Activated gamma-delta T cell (primary cell): ENCODE measurements around the gene EXOC2.

ENCODE experiments used
- DNase-seq: peaks from one replicate; lab custom pipeline; 2025; lab: John Stamatoyannopoulos, UW

EXOC2 gene

DNA sequence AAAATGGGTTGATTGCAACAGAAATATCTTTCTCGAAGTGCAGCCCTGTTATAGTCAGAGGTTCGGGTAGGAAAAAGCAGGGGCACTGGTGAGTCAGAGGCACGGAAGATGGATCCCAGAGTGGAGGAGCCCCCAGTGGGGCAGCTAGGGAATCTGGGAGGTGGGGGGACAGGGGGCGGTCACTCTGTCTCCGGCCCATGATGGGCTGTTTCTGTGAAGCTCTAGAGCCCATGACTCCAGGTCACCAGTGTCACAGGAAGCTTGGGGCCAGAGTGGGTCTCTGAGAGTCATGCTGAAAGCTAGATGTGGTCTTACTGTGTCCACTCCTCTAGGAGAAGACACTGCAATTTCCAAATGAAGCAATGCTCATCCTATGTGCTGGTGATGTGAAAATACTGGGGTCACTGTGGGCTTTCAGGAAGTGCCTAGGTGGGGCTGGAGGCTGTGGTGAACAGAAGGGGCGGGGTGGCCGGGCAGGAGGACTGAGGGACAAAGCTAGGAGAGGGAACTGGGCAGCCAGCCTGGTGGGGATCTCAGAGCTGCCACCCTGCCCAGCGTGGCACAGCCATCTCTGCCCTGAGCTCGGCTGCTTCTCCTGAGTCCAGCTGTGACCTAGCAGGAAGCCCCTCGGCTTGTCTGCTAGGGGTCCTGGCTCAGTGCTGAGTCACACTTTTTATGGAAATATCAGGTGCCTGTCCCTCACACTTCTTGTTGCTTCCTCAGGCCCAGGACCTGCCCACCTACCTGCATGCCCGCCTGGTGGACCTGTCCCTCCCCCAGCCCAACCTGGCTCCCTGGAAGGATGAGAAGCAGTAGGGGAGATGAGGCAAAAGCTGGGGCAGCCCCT is 247.1 kb downstream of the EXOC2 start:
- no peak for DNase-seq

- DNase-seq = no peak
These were observed 248.2 kb downstream of the EXOC2 start for GRCh38 chr6:444653-445275.

- no peak for DNase-seq
These were observed 249.2 kb downstream of the EXOC2 start for GRCh38 chr6:443621-444159.

DNA sequence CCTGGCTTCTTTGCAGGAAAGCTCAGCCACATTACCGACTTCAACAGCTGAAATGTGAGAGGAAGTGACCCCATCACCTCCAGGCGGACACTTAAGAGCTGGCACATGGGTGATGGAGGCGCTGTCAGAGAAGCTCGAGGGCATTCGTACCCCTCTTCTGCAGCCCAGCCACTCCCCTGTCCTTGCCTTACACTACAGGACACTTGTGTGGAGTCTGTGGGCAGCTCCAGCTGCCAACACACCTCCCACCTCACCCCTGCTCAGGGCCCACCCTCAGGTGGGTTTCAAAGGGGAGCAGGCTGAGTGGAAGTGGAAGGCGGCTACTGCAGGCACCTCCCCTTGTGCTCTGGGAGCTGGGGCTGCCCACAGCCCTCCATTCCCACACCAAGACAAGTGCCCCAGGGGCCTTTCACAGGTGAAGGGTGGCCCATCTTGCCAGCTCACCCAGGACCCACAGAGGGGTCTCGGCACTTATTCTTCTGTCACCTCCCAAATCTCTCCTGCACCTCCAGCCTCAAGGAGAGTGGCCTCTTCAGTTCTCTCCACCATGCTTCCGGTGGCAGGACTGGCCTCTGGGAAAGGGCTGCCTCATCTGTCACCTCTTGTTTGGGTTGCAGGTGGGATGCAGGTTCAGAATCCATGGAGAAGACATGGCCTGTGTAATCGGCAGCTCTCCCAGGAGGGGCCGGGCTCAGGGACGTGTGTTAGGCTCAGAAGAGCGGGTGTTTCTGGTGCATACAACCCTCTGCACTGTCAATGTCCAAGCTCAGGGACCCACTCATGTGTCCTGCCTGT is 251.6 kb downstream of the EXOC2 start:
- DNase-seq = no peak

DNA sequence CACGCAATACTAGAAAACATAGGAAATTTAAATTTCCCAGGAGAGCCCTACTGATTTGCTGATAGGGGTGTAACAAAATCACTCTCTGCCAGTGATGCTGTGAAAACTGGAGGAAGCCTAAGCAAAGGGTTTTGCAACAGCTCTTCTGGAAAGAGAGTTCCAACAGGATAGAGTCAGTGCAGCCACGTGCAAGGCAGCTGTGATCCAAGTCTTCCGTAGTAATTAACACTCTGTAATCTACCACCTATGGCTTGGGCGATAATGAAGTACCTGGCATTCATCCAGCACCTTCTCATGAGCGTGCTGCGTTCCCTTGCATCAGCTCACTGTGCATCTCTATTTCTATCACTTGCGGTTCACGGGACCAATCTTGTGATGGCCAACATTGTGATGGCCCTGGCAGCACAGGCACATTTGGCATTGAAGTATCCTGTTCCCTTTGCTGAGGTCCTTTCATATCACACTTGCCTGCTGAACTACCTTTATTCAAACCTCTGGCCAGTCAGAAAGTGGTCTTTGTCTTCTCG is 253.2 kb downstream of the EXOC2 start:
- DNase-seq = no peak

DNA sequence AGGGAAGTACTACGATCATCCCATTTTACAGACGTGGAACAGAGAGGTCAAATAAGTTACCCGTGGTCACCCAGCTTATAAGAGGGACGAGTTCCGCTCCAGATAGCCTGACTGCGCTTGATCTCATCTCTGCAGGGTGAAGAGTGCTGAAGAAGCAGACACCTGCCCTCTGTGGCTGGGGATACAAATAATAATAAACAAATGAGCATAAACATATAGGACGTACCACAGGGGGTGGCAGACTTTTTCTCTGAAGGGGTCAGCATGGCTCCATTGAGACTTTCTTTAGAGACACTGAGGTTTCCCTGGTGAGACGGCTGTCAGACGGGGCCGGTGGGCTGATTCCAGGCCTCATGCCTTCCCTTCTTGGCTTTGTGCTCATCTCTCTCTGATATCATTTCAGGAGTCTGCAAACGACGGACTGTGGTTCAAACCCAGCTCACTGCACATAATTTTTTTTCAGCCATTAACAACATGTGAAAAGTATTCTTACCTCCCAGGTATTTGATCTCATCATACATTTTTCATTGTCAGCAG is 254.2 kb downstream of the EXOC2 start:
- no peak for DNase-seq

DNA sequence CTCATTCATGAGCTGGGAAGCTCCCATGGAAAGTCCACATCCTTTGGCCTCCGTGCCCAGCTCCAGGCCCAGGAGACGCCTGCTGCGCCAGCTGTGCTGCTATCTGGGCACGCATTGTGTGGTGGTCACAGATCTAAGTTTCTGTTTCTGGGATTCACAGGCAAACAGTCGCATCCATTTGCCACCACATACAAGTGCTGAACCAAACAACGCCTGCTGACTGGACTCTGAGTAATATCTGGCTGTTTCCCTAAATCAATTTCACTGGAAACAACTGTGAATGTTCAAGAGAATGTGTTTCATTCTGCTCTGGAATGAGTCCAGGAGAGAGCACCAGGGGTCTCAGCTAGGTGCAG is 255.9 kb downstream of the EXOC2 start:
- DNase-seq = no peak

GRCh38 chr6:436308-437036 is 256.5 kb downstream of the EXOC2 start:
- no peak for DNase-seq

- no peak for DNase-seq
These were observed 257.3 kb downstream of the EXOC2 start for GRCh38 chr6:435441-436307.
